NT2/D1 (cell line): Measurements from ENCODE around the gene ZNF618.

Experiments
- YY1 ChIP-seq: IDR thresholded peaks from 2 replicates; pipeline ENCODE4 v1.6.1; 2011; ENCODE audit not compliant: insufficient read length, insufficient read depth
- ZNF274 ChIP-seq: IDR thresholded peaks from 2 replicates; pipeline ENCODE4 v1.6.1; 2011; ENCODE audit warnings: mild to moderate bottlenecking, low read depth, low read length

DNA sequence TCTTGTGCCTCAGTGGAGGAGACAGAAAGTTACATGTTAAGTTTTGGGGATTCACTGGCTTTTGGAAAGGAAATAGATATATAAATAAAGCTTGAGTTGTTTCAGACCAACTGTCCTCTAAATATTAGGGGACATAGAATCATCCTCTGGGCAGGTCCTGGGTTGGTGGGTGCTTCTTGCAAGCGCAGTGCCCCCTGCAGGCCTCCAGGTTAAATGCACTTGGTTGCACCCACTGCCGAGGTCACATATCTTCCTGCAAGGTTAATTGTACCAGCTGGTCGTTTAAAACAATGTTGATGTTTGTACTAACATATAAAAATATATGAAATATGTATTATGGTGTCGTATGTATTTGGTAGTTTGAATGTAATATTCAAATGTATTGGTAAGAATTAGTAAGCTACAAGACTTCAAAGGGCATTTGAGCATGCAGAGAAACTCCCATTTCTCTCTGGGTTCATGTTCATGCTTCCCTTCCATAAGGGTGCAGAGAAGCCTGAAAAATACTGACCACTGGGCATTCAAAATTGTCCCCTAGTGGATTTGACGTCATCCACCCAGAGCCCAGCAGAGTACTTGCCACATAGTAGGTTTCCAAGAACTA is 87.0 kb downstream of the ZNF618 start:
- TF ChIP-seq ZNF274 (no peak), YY1 (no peak)
